ENCODE data around the gene FBXL7. TPM values are rescaled to one million over a fixed set of nuclear protein-coding genes. Genes with fewer than 3 reads are reported as not detected.

The FBXL7 gene
- total RNA-seq, 1 donor from 2014 or later: 12.2 TPM

GRCh38 chr5:15933259-15934207 lies 433.6 kb downstream of the FBXL7 start:
- DNase-seq (ENCODE audit: low spot score): no peak

GRCh38 chr5:15936505-15937245 lies 436.7 kb downstream of the FBXL7 start:
- DNase-seq (ENCODE audit: low spot score): no peak

GRCh38 chr5:15937708-15938107 lies 437.7 kb downstream of the FBXL7 start:
- DNase-seq (ENCODE audit: low spot score): no peak

- no peak for DNase-seq (ENCODE audit: low spot score)
Measured at GRCh38 chr5:15938186-15938585, 438.2 kb downstream of the FBXL7 start.

GRCh38 chr5:15938961-15939360 lies 439.0 kb downstream of the FBXL7 start:
- no peak for DNase-seq (ENCODE audit: low spot score)

- DNase-seq (ENCODE audit: low spot score): no peak
Measured at GRCh38 chr5:15940905-15941304, 440.9 kb downstream of the FBXL7 start.

GRCh38 chr5:15943487-15943886 lies 443.5 kb downstream of the FBXL7 start:
- no peak for DNase-seq (ENCODE audit: low spot score)

- DNase-seq (ENCODE audit: low spot score): no peak
Measured at GRCh38 chr5:15946026-15946425, 446.0 kb downstream of the FBXL7 start.

- no peak for DNase-seq (ENCODE audit: low spot score)
Measured at GRCh38 chr5:15948190-15948589, 448.2 kb downstream of the FBXL7 start.

- DNase-seq (ENCODE audit: low spot score): no peak
Measured at GRCh38 chr5:15951126-15951525, 451.1 kb downstream of the FBXL7 start.

GRCh38 chr5:15951550-15951949 lies 451.6 kb downstream of the FBXL7 start:
- no peak for DNase-seq (ENCODE audit: low spot score)

- DNase-seq (ENCODE audit: low spot score): no peak
Measured at GRCh38 chr5:15956622-15957021, 456.6 kb downstream of the FBXL7 start.

GRCh38 chr5:15957124-15957523 lies 457.1 kb downstream of the FBXL7 start:
- no peak for DNase-seq (ENCODE audit: low spot score)

GRCh38 chr5:15959370-15960164 lies 459.6 kb downstream of the FBXL7 start:
- DNase-seq (ENCODE audit: low spot score): no peak

- DNase-seq (ENCODE audit: low spot score): no peak
Measured at GRCh38 chr5:15966066-15966640, 466.2 kb downstream of the FBXL7 start.

- DNase-seq (ENCODE audit: low spot score): no peak
Measured at GRCh38 chr5:15966651-15967050, 466.7 kb downstream of the FBXL7 start.

- DNase-seq (ENCODE audit: low spot score): no peak
Measured at GRCh38 chr5:15968993-15969392, 469.0 kb downstream of the FBXL7 start.

- DNase-seq (ENCODE audit: low spot score): no peak
Measured at GRCh38 chr5:15977851-15978250, 477.9 kb downstream of the FBXL7 start.

- no peak for DNase-seq (ENCODE audit: low spot score)
Measured at GRCh38 chr5:15980835-15981234, 480.9 kb downstream of the FBXL7 start.

GRCh38 chr5:15983392-15983791 lies 483.4 kb downstream of the FBXL7 start:
- no peak for DNase-seq (ENCODE audit: low spot score)

All from mesenteric fat pad (tissue), 1 donor.